Measurements from ENCODE around the gene NECTIN2. TPM values are rescaled to one million over a fixed set of nuclear protein-coding genes. Genes with fewer than 3 reads are reported as not detected.
A peak's percentile ranks its signal among the peaks of the same experiment; 100 is the strongest.

Gene NECTIN2
- total RNA-seq, 4 donors from 2014 or later, result 27.6 to 47.8 (median 41.6) TPM

DNA sequence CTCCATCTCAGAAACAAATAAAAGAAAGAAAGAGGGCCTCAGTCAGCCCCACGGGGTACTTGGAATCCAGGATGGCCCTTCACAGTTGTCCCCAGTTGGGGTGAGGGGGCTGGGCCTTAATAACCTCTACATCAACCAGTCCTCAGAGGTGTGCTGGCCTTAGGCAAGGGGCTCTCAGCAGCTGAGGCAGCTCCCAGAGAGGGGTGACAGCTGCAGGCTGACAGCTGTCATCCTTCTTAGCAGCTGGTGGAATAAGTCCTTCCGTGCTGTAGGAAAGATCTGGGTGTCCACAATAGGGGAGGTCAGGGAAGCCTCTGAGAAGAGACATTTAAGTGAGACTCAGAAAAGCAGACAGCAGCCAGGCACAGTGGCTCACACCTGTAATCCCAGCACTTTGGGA, 29.8 kb upstream of the NECTIN2 start:
- no peak for ATAC-seq
- Histone ChIP-seq H3K9me3 (no peaks in the 10 kb centered on the region), H3K4me3 (no peak overlapping the region), H3K27me3 (peaks cover 6% of the 10 kb centered on the region), H3K27ac (no peak overlapping the region), H3K4me1 (peaks cover 0 to 20% (median 6%) of the 10 kb centered on the region in 3 donors), H3K36me3 (peaks cover 0 to 48% of the 10 kb centered on the region in 2 donors)
- no peak for TF ChIP-seq POLR2AphosphoS5 (IDR thresholded peaks at IDR 0.05)
- WGBS, 2 donors (ENCODE audit: low coverage in 1 of 2), result no CpG with 5 or more reads among the region's 2 CpGs

DNA sequence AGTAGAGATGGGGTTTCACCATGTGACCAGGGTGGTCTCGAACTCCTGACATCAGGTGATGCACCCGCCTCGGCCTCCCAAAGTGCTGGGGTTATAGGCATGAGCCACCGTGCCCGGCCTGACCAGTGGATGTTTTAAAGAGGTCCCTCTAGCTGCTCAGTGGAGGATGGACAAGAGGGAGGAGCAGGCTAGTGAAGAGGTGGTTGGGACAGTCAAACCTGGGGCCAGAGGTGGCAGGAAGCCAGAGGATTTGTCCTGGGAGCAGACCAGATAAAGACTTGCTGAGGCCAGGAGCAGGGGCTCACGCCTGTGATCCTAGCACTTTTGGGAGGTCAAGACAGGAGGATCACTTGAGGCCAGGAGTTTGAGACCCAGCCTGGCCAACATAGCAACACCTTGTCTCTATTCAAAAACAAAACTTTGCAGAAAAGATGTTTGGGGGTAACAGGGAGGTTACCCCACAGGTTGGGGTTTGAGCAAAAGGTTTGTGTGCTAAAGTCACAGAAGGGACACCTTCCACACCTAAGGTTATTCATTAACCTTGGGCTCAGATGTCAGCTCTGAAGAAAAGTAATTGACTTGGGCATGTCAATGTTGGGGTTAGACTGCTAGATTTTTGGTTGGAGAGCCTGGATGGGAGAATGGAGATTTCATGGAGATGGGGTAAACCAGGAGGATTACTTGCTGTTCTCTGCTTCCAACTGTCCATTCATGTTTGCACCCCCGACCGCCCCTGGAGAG, 28.2 kb upstream of the NECTIN2 start:
- Histone ChIP-seq H3K4me3 (no peak overlapping the region), H3K27me3 (peaks cover 6% of the 10 kb centered on the region), H3K9me3 (no peaks in the 10 kb centered on the region), H3K27ac (no peak overlapping the region), H3K4me1 (peaks cover 0 to 21% (median 6%) of the 10 kb centered on the region in 3 donors), H3K36me3 (peaks cover 0 to 43% of the 10 kb centered on the region in 2 donors)
- ATAC-seq, result no peak
- no peak for TF ChIP-seq EP300 (IDR thresholded peaks at IDR 0.05)
- no CpG with 5 or more reads among the region's 8 CpGs for WGBS, 2 donors (ENCODE audit: low coverage in 1 of 2)

DNA sequence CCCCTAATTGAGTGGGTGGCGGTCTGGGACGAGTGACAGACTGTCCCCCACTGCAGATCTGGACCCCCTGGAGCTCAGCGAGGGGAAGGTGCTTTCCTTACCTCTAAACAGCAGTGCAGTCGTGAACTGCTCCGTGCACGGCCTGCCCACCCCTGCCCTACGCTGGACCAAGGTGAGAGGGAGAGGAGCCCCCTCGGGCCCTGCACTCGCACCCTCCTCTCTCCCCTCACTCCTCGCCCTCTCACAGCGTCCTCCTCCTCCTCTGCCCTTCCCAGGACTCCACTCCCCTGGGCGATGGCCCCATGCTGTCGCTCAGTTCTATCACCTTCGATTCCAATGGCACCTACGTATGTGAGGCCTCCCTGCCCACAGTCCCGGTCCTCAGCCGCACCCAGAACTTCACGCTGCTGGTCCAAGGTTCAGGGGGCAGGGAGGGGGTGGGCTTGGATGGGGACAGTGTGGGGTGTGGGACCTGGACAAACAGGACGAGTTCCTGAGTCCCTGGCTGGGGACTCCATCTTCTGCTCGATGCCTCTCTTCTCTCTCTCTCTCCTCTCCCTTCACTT, 27.5 kb upstream of the NECTIN2 start:
- peaks cover 0 to 21% (median 6%) of the 10 kb centered on the region in 3 donors for H3K4me1 ChIP-seq
- H3K27ac ChIP-seq, result no peak overlapping the region
- ATAC-seq, result no peak
- no peak overlapping the region for H3K4me3 ChIP-seq
- WGBS, 2 donors (ENCODE audit: low coverage in 1 of 2), result 89% methylated on average over 5 of the region's 20 CpGs; no CpG with 5 or more reads in 1 of the 2 donors
- peaks cover 6% of the 10 kb centered on the region for H3K27me3 ChIP-seq
- TF ChIP-seq POLR2A (IDR thresholded peaks at IDR 0.05) (no peak), EP300 (IDR thresholded peaks at IDR 0.05) (no peak), POLR2AphosphoS5 (IDR thresholded peaks at IDR 0.05) (no peak)
- TF ChIP-seq, protein P1, sequence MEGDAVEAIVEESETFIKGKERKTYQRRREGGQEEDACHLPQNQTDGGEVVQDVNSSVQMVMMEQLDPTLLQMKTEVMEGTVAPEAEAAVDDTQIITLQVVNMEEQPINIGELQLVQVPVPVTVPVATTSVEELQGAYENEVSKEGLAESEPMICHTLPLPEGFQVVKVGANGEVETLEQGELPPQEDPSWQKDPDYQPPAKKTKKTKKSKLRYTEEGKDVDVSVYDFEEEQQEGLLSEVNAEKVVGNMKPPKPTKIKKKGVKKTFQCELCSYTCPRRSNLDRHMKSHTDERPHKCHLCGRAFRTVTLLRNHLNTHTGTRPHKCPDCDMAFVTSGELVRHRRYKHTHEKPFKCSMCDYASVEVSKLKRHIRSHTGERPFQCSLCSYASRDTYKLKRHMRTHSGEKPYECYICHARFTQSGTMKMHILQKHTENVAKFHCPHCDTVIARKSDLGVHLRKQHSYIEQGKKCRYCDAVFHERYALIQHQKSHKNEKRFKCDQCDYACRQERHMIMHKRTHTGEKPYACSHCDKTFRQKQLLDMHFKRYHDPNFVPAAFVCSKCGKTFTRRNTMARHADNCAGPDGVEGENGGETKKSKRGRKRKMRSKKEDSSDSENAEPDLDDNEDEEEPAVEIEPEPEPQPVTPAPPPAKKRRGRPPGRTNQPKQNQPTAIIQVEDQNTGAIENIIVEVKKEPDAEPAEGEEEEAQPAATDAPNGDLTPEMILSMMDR (IDR thresholded peaks at IDR 0.05), result no peak
- H3K36me3 ChIP-seq, result peaks cover 0 to 36% of the 10 kb centered on the region in 2 donors
- H3K9me3 ChIP-seq, result no peaks in the 10 kb centered on the region

DNA sequence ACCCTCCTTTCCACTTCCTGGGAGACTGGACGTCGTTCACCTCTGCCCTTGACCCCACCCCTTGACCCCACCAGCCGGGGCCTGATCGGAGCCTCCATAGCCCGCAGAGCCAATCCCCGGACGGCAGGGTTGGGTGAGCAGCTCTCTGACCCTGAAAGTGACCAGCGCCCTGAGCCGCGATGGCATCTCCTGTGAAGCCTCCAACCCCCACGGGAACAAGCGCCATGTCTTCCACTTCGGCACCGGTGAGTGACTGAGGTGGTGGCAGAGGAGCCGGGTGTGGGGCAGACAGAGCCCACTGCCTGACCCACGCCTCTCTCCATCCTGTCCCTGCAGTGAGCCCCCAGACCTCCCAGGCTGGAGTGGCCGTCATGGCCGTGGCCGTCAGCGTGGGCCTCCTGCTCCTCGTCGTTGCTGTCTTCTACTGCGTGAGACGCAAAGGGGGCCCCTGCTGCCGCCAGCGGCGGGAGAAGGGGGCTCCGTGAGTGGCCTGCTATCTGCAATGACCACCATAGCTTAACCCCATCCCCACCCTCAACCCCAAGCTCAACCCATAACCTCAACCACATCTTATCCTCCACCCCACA, 26.8 kb upstream of the NECTIN2 start:
- H3K9me3 ChIP-seq, result no peaks in the 10 kb centered on the region
- WGBS, 2 donors (ENCODE audit: low coverage in 1 of 2), result 95 to 97% methylated on average over 6 to 8 of the region's 28 CpGs
- no peak for ATAC-seq
- TF ChIP-seq, protein P1 (IDR thresholded peaks at IDR 0.05), result no peak
- TF ChIP-seq EP300 (IDR thresholded peaks at IDR 0.05) (no peak), POLR2AphosphoS5 (IDR thresholded peaks at IDR 0.05) (no peak), POLR2A (IDR thresholded peaks at IDR 0.05) (no peak)
- H3K36me3 ChIP-seq, result peaks cover 0 to 28% of the 10 kb centered on the region in 2 donors
- H3K4me1 ChIP-seq, result peaks cover 0 to 21% (median 6%) of the 10 kb centered on the region in 3 donors
- H3K27ac ChIP-seq, result no peak overlapping the region
- no peak overlapping the region for H3K4me3 ChIP-seq
- peaks cover 6% of the 10 kb centered on the region for H3K27me3 ChIP-seq

DNA sequence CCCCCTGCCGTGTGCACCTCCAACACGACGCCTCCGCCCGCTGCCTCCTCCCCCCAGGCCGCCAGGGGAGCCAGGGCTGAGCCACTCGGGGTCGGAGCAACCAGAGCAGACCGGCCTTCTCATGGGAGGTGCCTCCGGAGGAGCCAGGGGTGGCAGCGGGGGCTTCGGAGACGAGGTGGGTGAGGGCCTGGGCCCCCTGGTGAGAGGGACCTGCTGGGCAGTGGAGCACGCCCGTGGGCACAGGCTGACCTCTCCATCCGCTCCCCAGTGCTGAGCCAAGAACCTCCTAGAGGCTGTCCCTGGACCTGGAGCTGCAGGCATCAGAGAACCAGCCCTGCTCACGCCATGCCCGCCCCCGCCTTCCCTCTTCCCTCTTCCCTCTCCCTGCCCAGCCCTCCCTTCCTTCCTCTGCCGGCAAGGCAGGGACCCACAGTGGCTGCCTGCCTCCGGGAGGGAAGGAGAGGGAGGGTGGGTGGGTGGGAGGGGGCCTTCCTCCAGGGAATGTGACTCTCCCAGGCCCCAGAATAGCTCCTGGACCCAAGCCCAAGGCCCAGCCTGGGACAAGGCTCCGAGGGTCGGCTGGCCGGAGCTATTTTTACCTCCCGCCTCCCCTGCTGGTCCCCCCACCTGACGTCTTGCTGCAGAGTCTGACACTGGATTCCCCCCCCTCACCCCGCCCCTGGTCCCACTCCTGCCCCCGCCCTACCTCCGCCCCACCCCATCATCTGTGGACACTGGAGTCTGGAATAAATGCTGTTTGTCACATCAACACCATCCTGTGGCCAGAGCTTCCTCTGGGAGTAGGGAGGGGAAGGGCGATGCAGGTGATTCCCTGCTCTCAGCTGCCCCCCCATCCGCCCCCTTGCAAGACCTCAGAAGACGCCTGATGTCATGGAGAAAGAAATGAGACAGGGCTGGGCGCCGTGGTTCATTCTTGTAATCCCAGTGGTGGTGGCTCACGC, 25.2 kb upstream of the NECTIN2 start:
- Histone ChIP-seq H3K36me3 (peaks cover 0 to 16% of the 10 kb centered on the region in 2 donors), H3K9me3 (no peaks in the 10 kb centered on the region), H3K27me3 (peaks cover 6% of the 10 kb centered on the region), H3K4me1 (peaks cover 0 to 21% (median 6%) of the 10 kb centered on the region in 3 donors), H3K4me3 (no peak overlapping the region), H3K27ac (peak overlapping the region in 3 of 4 donors; percentile 57 to 64 (median 61))
- no CpG with 5 or more reads among the region's 35 CpGs for WGBS, 2 donors (ENCODE audit: low coverage in 1 of 2)
- peak; percentile 82 for ATAC-seq
- TF ChIP-seq POLR2AphosphoS5 (IDR thresholded peaks at IDR 0.05) (no peak), EP300 (IDR thresholded peaks at IDR 0.05) (no peak), POLR2A (IDR thresholded peaks at IDR 0.05) (no peak)
- TF ChIP-seq, protein P1 (IDR thresholded peaks at IDR 0.05), result no peak
